Mucosa of stomach (tissue), 1 donor: ENCODE results near the gene ABL2.

Source experiments
- H3K27me3 ChIP-seq: one replicate; pipeline ENCODE4 v1.7.0; 2013; ENCODE audit warnings: mild to moderate bottlenecking, low read length; ENCODE audit not compliant: control insufficient read depth, insufficient read depth
- H3K36me3 ChIP-seq: one replicate; pipeline ENCODE4 v1.7.0; 2013; ENCODE audit warnings: low read length; ENCODE audit not compliant: control insufficient read depth, insufficient read depth
- H3K4me1 ChIP-seq: one replicate; pipeline ENCODE4 v1.7.0; 2013; ENCODE audit warnings: mild to moderate bottlenecking, low read length; ENCODE audit not compliant: control insufficient read depth, insufficient read depth
- H3K4me3 ChIP-seq: one replicate; pipeline ENCODE4 v1.7.0; 2013; ENCODE audit warnings: low read length
- H3K9ac ChIP-seq: one replicate; pipeline ENCODE4 v1.7.0; 2013; ENCODE audit warnings: mild to moderate bottlenecking, low read length, moderate library complexity
- H3K9me3 ChIP-seq: one replicate; pipeline ENCODE4 v1.7.0; 2013; ENCODE audit warnings: mild to moderate bottlenecking, low read length, moderate library complexity; ENCODE audit not compliant: control insufficient read depth
- donor health status: Pancreatic carcinoma.

The ABL2 gene

DNA sequence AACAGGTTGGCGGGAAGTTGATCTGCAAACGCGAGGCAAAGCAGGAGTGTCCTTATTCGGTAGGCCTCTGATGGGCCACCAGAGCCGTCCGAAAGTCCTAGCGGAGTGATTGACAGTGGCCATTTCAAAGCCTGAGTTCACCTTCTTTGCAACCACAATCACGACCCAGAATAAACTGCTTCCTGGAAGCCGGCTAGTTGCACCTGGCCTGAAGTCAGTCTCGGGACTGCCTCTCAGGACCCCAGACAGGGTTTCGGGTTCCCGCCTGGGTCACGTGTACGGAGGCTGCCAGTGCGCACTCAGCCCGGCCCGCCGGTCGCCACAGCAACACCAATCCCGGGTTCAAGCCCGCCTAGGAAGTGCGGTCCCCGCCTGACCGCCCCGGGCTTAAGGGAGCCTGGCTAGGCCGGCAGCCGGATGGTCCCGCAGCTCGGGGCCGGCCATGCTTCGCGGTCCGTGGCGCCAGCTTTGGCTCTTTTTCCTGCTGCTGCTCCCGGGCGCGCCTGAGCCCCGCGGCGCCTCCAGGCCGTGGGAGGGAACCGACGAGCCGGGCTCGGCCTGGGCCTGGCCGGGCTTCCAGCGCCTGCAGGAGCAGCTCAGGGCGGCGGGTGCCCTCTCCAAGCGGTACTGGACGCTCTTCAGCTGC is 147.7 kb downstream of the ABL2 start, which contains the start of gene TOR3A:
Gene TOR3A (plus strand): TSS at position 384 of the 646 bp plus-strand sequence. CDS start 59 bp downstream, at position 443.
- H3K4me3 ChIP-seq = peak within 1 kb of the TSS; percentile 68
- no peaks in the 10 kb centered on the region for H3K36me3 ChIP-seq
- peak within 1 kb of the TSS; percentile 71 for H3K9ac ChIP-seq
- H3K9me3 ChIP-seq = no peaks in the 10 kb centered on the region
- peaks cover 23% of the 10 kb centered on the region for H3K4me1 ChIP-seq
- no peaks in the 10 kb centered on the region for H3K27me3 ChIP-seq

- Histone ChIP-seq H3K27me3 (no peaks in the 10 kb centered on the region), H3K4me1 (peaks cover 23% of the 10 kb centered on the region), H3K9me3 (no peaks in the 10 kb centered on the region), H3K9ac (peak overlapping the region; percentile 71), H3K4me3 (peak overlapping the region; percentile 68), H3K36me3 (no peaks in the 10 kb centered on the region)
Observed at GRCh38 chr1:179080866-179081686, 148.4 kb downstream of the ABL2 start.

DNA sequence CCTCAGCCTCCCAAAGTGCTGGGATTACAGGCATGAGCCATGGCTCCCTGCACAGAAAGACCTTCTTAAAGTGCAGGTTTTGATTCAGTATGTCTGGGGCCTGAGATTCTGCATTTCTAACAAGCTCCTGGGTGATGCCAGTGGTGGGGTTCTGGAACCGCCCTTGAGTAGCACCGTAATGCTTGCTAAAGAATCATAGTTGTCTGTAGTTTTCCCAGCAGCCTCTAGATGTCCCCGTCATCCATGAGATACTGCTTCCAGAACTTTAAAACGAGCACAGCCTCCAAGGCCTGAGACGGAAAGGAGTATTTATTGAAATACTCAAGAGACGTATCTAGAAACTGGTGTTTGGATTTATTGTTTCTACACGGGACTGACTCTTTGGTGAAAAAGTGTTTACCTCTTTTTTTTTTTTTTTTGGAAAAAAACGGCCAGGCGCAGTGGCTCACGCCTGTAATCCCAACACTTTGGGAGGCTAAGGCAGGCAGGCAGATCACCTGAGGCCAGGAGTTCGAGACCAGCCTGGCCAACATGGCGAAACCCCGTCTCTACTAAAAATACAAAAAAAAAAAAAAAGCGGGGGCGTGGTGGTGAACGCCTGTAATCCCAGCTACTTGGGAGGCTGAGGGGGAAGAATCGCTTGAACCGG is 150.2 kb downstream of the ABL2 start:
- no peaks in the 10 kb centered on the region for H3K9me3 ChIP-seq
- no peaks in the 10 kb centered on the region for H3K36me3 ChIP-seq
- H3K27me3 ChIP-seq = no peaks in the 10 kb centered on the region
- H3K9ac ChIP-seq = no peak overlapping the region
- peaks cover 23% of the 10 kb centered on the region for H3K4me1 ChIP-seq
- H3K4me3 ChIP-seq = no peak overlapping the region

GRCh38 chr1:179077396-179077795 is 152.1 kb downstream of the ABL2 start:
- H3K4me1 ChIP-seq = peaks cover 9% of the 10 kb centered on the region
- H3K36me3 ChIP-seq = no peaks in the 10 kb centered on the region
- no peak overlapping the region for H3K4me3 ChIP-seq
- H3K9ac ChIP-seq = no peak overlapping the region
- H3K27me3 ChIP-seq = no peaks in the 10 kb centered on the region
- no peaks in the 10 kb centered on the region for H3K9me3 ChIP-seq

- no peak overlapping the region for H3K4me3 ChIP-seq
- H3K4me1 ChIP-seq = no peaks in the 10 kb centered on the region
- no peaks in the 10 kb centered on the region for H3K27me3 ChIP-seq
- H3K36me3 ChIP-seq = peaks cover 3% of the 10 kb centered on the region
- H3K9ac ChIP-seq = no peak overlapping the region
- H3K9me3 ChIP-seq = no peaks in the 10 kb centered on the region
Observed at GRCh38 chr1:179066471-179066870, 163.0 kb downstream of the ABL2 start.

DNA sequence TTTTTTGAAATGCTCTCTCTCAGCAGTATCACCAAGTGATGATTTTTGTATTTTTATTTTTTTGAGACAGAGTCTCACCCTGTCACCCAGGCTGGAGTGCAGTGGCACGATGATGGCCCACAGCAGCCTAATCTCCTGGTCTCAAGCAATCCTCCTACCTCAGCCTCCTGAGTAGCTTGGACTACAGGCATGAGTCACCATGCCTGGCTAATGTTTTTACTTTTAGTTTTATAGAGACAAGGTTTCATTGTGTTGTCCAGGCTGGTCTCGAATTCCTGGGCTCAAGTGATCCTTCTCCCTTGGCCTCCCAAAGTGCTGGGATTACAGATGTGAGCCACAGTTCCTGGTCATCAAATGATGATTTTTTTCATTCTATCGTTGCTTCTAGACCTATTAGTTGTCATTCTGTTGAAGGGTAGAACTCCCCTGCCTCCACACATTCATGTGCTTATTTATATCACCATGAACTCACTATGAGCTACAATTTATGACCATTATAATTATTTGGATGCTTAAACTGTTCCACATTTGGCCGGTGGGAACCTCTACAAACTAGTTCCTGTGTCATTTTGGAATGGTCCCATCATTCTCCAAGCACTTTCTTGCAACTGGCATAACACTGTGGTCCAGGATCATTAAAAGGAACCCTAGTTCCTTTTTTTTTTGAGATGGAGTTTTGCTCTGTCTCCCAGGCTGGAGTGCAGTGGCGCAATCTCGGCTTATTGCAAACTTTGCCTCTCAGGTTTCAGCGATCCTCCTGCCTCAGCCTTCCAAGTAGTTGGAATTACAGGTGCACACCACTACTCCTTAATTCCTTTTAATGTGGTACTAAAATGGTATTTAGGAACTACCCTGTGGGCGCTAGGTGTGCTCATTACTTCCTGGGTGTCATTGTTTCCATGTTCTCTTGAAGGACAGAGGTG is 167.9 kb downstream of the ABL2 start:
- peaks cover 3% of the 10 kb centered on the region for H3K36me3 ChIP-seq
- H3K4me1 ChIP-seq = no peaks in the 10 kb centered on the region
- H3K4me3 ChIP-seq = no peak overlapping the region
- H3K9me3 ChIP-seq = no peaks in the 10 kb centered on the region
- H3K9ac ChIP-seq = no peak overlapping the region
- H3K27me3 ChIP-seq = no peaks in the 10 kb centered on the region

- Histone ChIP-seq H3K9me3 (no peaks in the 10 kb centered on the region), H3K4me3 (no peak overlapping the region), H3K4me1 (no peaks in the 10 kb centered on the region), H3K36me3 (no peaks in the 10 kb centered on the region), H3K9ac (no peak overlapping the region), H3K27me3 (no peaks in the 10 kb centered on the region)
Observed at GRCh38 chr1:179058487-179059483, 170.7 kb downstream of the ABL2 start.

DNA sequence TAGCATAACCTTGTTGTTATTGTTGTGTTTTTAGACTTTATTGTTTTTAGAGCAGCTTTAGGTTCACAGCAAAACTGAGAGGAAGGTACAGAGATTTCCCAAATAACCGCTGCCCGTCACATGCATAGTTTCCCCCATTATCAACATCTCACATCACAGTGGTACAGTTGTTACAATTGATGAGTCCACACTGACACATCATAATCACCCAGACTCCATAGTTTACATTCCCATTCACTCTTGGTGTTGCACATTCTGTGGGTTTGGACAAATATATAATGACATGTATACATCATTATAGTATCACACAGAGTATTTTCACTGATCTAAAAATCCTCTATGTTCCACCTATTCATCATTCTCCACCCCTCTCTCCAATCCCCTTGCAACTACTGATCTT is 173.5 kb downstream of the ABL2 start:
- no peak overlapping the region for H3K9ac ChIP-seq
- H3K27me3 ChIP-seq = no peaks in the 10 kb centered on the region
- peaks cover 9% of the 10 kb centered on the region for H3K4me1 ChIP-seq
- H3K36me3 ChIP-seq = no peaks in the 10 kb centered on the region
- no peak overlapping the region for H3K4me3 ChIP-seq
- no peaks in the 10 kb centered on the region for H3K9me3 ChIP-seq

GRCh38 chr1:179053486-179053885 is 176.0 kb downstream of the ABL2 start:
- H3K36me3 ChIP-seq = no peaks in the 10 kb centered on the region
- no peak overlapping the region for H3K4me3 ChIP-seq
- H3K9me3 ChIP-seq = no peaks in the 10 kb centered on the region
- peaks cover 9% of the 10 kb centered on the region for H3K4me1 ChIP-seq
- no peaks in the 10 kb centered on the region for H3K27me3 ChIP-seq
- H3K9ac ChIP-seq = no peak overlapping the region

GRCh38 chr1:179052776-179053175 is 176.7 kb downstream of the ABL2 start:
- H3K36me3 ChIP-seq = no peaks in the 10 kb centered on the region

More at GRCh38 chr1:179052776-179053175, 176.7 kb downstream of the ABL2 start:
- peaks cover 9% of the 10 kb centered on the region for H3K4me1 ChIP-seq
- H3K9me3 ChIP-seq = no peaks in the 10 kb centered on the region
- H3K9ac ChIP-seq = no peak overlapping the region
- no peaks in the 10 kb centered on the region for H3K27me3 ChIP-seq
- no peak overlapping the region for H3K4me3 ChIP-seq
